ENCODE results near the gene MICB.
"Not testable (repeated sequence)": the region's sequence is repeated elsewhere in the genome, so short reads cannot be mapped to it uniquely, and the experiment has no call there.

Gene MICB

GRCh38 chr6:31479151-31479932 lies 18.6 kb upstream of the MICB start:
- H3K27me3 ChIP-seq (ENCODE audit: control insufficient read depth, insufficient read depth, low read length), result no peaks in the 10 kb centered on the region

GRCh38 chr6:31479933-31480535 lies 17.9 kb upstream of the MICB start:
- no peaks in the 10 kb centered on the region for H3K27me3 ChIP-seq (ENCODE audit: control insufficient read depth, insufficient read depth, low read length)
- no peak overlapping the region for H3K4me3 ChIP-seq (ENCODE audit: low read length)
- H3K27ac ChIP-seq (ENCODE audit: low read depth, low read length), result no peak overlapping the region
- no peak overlapping the region for H3K9ac ChIP-seq (ENCODE audit: low read length)
- H3K4me1 ChIP-seq (ENCODE audit: control insufficient read depth, insufficient read depth, low read length), result no peaks in the 10 kb centered on the region
- no peaks in the 10 kb centered on the region for H3K36me3 ChIP-seq (ENCODE audit: control insufficient read depth, insufficient read depth, low read length)

More at GRCh38 chr6:31479151-31479932, 18.6 kb upstream of the MICB start:
- Histone ChIP-seq H3K4me3 (ENCODE audit: low read length) (no peak overlapping the region), H3K27ac (ENCODE audit: low read depth, low read length) (no peak overlapping the region), H3K36me3 (ENCODE audit: control insufficient read depth, insufficient read depth, low read length) (no peaks in the 10 kb centered on the region), H3K4me1 (ENCODE audit: control insufficient read depth, insufficient read depth, low read length) (no peaks in the 10 kb centered on the region), H3K9ac (ENCODE audit: low read length) (no peak overlapping the region)

GRCh38 chr6:31480574-31480973 lies 17.4 kb upstream of the MICB start:
- Histone ChIP-seq H3K9ac (ENCODE audit: low read length) (no peak overlapping the region), H3K4me3 (ENCODE audit: low read length) (no peak overlapping the region), H3K27ac (ENCODE audit: low read depth, low read length) (no peak overlapping the region), H3K4me1 (ENCODE audit: control insufficient read depth, insufficient read depth, low read length) (no peaks in the 10 kb centered on the region), H3K27me3 (ENCODE audit: control insufficient read depth, insufficient read depth, low read length) (no peaks in the 10 kb centered on the region), H3K36me3 (ENCODE audit: control insufficient read depth, insufficient read depth, low read length) (no peaks in the 10 kb centered on the region)

- Histone ChIP-seq H3K4me1 (ENCODE audit: control insufficient read depth, insufficient read depth, low read length) (no peaks in the 10 kb centered on the region), H3K36me3 (ENCODE audit: control insufficient read depth, insufficient read depth, low read length) (no peaks in the 10 kb centered on the region), H3K9ac (ENCODE audit: low read length) (no peak overlapping the region), H3K27me3 (ENCODE audit: control insufficient read depth, insufficient read depth, low read length) (no peaks in the 10 kb centered on the region), H3K4me3 (ENCODE audit: low read length) (no peak overlapping the region), H3K27ac (ENCODE audit: low read depth, low read length) (no peak overlapping the region)
These were observed 14.6 kb upstream of the MICB start for GRCh38 chr6:31483392-31483791.

GRCh38 chr6:31485055-31485454 lies 12.9 kb upstream of the MICB start:
- Histone ChIP-seq H3K27ac (ENCODE audit: low read depth, low read length) (no peak overlapping the region), H3K36me3 (ENCODE audit: control insufficient read depth, insufficient read depth, low read length) (no peaks in the 10 kb centered on the region), H3K4me1 (ENCODE audit: control insufficient read depth, insufficient read depth, low read length) (no peaks in the 10 kb centered on the region), H3K4me3 (ENCODE audit: low read length) (no peak overlapping the region), H3K9ac (ENCODE audit: low read length) (no peak overlapping the region), H3K27me3 (ENCODE audit: control insufficient read depth, insufficient read depth, low read length) (no peaks in the 10 kb centered on the region)

- not testable (repeated sequence) for H3K9ac ChIP-seq (ENCODE audit: low read length)
These were observed 11.7 kb upstream of the MICB start for GRCh38 chr6:31486065-31486837.

GRCh38 chr6:31487674-31488073 lies 10.3 kb upstream of the MICB start:
- not testable (repeated sequence) for H3K9ac ChIP-seq (ENCODE audit: low read length); H3K4me1 ChIP-seq (ENCODE audit: control insufficient read depth, insufficient read depth, low read length); H3K27ac ChIP-seq (ENCODE audit: low read depth, low read length); H3K4me3 ChIP-seq (ENCODE audit: low read length); H3K27me3 ChIP-seq (ENCODE audit: control insufficient read depth, insufficient read depth, low read length); H3K36me3 ChIP-seq (ENCODE audit: control insufficient read depth, insufficient read depth, low read length)

More at GRCh38 chr6:31486065-31486837, 11.7 kb upstream of the MICB start:
- H3K27me3 ChIP-seq (ENCODE audit: control insufficient read depth, insufficient read depth, low read length); H3K4me3 ChIP-seq (ENCODE audit: low read length); H3K4me1 ChIP-seq (ENCODE audit: control insufficient read depth, insufficient read depth, low read length); H3K36me3 ChIP-seq (ENCODE audit: control insufficient read depth, insufficient read depth, low read length); H3K27ac ChIP-seq (ENCODE audit: low read depth, low read length): not testable (repeated sequence)

- Histone ChIP-seq H3K4me1 (ENCODE audit: control insufficient read depth, insufficient read depth, low read length) (no peaks in the 10 kb centered on the region), H3K9ac (ENCODE audit: low read length) (no peak overlapping the region), H3K27ac (ENCODE audit: low read depth, low read length) (no peak overlapping the region), H3K4me3 (ENCODE audit: low read length) (no peak overlapping the region), H3K27me3 (ENCODE audit: control insufficient read depth, insufficient read depth, low read length) (peaks cover 6% of the 10 kb centered on the region), H3K36me3 (ENCODE audit: control insufficient read depth, insufficient read depth, low read length) (no peaks in the 10 kb centered on the region)
These were observed 8.9 kb upstream of the MICB start for GRCh38 chr6:31489086-31489485.

- Histone ChIP-seq H3K27me3 (ENCODE audit: control insufficient read depth, insufficient read depth, low read length) (peaks cover 6% of the 10 kb centered on the region), H3K4me1 (ENCODE audit: control insufficient read depth, insufficient read depth, low read length) (no peaks in the 10 kb centered on the region), H3K36me3 (ENCODE audit: control insufficient read depth, insufficient read depth, low read length) (no peaks in the 10 kb centered on the region), H3K27ac (ENCODE audit: low read depth, low read length) (no peak overlapping the region), H3K9ac (ENCODE audit: low read length) (no peak overlapping the region), H3K4me3 (ENCODE audit: low read length) (no peak overlapping the region)
These were observed 7.7 kb upstream of the MICB start for GRCh38 chr6:31490115-31490873.

GRCh38 chr6:31493550-31493874 lies 4.4 kb upstream of the MICB start:
- not testable (repeated sequence) for H3K36me3 ChIP-seq (ENCODE audit: control insufficient read depth, insufficient read depth, low read length); H3K4me1 ChIP-seq (ENCODE audit: control insufficient read depth, insufficient read depth, low read length); H3K9ac ChIP-seq (ENCODE audit: low read length); H3K4me3 ChIP-seq (ENCODE audit: low read length); H3K27ac ChIP-seq (ENCODE audit: low read depth, low read length)
- H3K27me3 ChIP-seq (ENCODE audit: control insufficient read depth, insufficient read depth, low read length), result peaks cover 10% of the 10 kb centered on the region

- Histone ChIP-seq H3K4me3 (ENCODE audit: low read length) (peak overlapping the region; percentile 65), H3K27me3 (ENCODE audit: control insufficient read depth, insufficient read depth, low read length) (peaks cover 15% of the 10 kb centered on the region), H3K27ac (ENCODE audit: low read depth, low read length) (no peak overlapping the region), H3K9ac (ENCODE audit: low read length) (no peak overlapping the region), H3K4me1 (ENCODE audit: control insufficient read depth, insufficient read depth, low read length) (no peaks in the 10 kb centered on the region), H3K36me3 (ENCODE audit: control insufficient read depth, insufficient read depth, low read length) (no peaks in the 10 kb centered on the region)
These were observed 3.9 kb upstream of the MICB start for GRCh38 chr6:31493875-31494694.
